Ascending aorta (tissue), 2 donors: ENCODE data around the gene GNA12. TPM values are rescaled to one million over a fixed set of nuclear protein-coding genes. Genes with fewer than 3 reads are reported as not detected.

ENCODE experiments used
- DNase-seq, 2 donors: peaks; one replicate each; pipeline ENCODE4 v3.0.0-alpha.2; 2019; ENCODE audit warnings: low spot score in 2 of 2
- H3K27ac ChIP-seq, 2 donors: fragments of 200-600 bp; sonication (generic); one replicate each; pipeline ENCODE4 v1.5.1; 2016 to 2017; ENCODE audit warnings: mild to moderate bottlenecking in 1 of 2
- H3K27me3 ChIP-seq: fragments of 200-600 bp; sonication (generic); one replicate; pipeline ENCODE4 v1.5.1; 2017
- H3K36me3 ChIP-seq, 2 donors: fragments of 200-600 bp; sonication (generic); one replicate each; pipeline ENCODE4 v1.5.1; 2016
- H3K4me1 ChIP-seq, 2 donors: fragments of 200-600 bp; sonication (generic); one replicate each; pipeline ENCODE4 v1.5.1; 2016 to 2017; ENCODE audit warnings: mild to moderate bottlenecking in 1 of 2
- H3K4me3 ChIP-seq, 2 donors: fragments of 200-600 bp; sonication (generic); one replicate each; pipeline ENCODE4 v1.5.1; 2016 to 2017; ENCODE audit warnings: mild to moderate bottlenecking in 1 of 2
- H3K9me3 ChIP-seq, 2 donors: fragments of 200-600 bp; sonication (generic); one replicate each; pipeline ENCODE4 v1.5.1; 2016
- CTCF ChIP-seq, 3 experiments: fragments of 200-600 bp in 2 of 3; fragments of 450-650 bp in 1 of 3; sonication (generic) in 2 of 3; IDR thresholded peaks; one replicate each; pipeline ENCODE4 v1.5.1; 2016 to 2019; ENCODE audit warnings: antibody characterized with exemption in 3 of 3, mild to moderate bottlenecking in 1 of 3, moderate library complexity in 1 of 3
- intact Hi-C: fragments of 100-400 bp; cut with DNase I; formaldehyde crosslinking; loops from one replicate; pipeline ENCODE4 v1.15.1; 2023
- total RNA-seq: library from RNA; depleted of rRNA; stranded (reverse); fragments of >200 nt; gene quantifications from one replicate; pipeline ENCODE4 v1.1.0, GENCODE V29; 2016

Gene GNA12
- total RNA-seq, 1 donor from 2014 or later = 61.0 TPM

- Histone ChIP-seq H3K4me1 (no peaks in the 10 kb centered on the region), H3K27ac (no peak overlapping the region), H3K4me3 (no peak overlapping the region), H3K36me3 (peaks cover 0 to 4% of the 10 kb centered on the region in 2 donors), H3K27me3 (no peaks in the 10 kb centered on the region), H3K9me3 (peaks cover 0 to 4% of the 10 kb centered on the region in 2 donors)
- no peak for TF ChIP-seq CTCF (IDR thresholded peaks at IDR 0.05)
- intact Hi-C loops = no loop called here
- no peak for DNase-seq
Measured at GRCh38 chr7:2708547-2709310, 135.4 kb downstream of the GNA12 start.

GRCh38 chr7:2708041-2708440, 136.1 kb downstream of the GNA12 start:
- H3K4me3 ChIP-seq = no peak overlapping the region
- H3K4me1 ChIP-seq = no peaks in the 10 kb centered on the region
- H3K27me3 ChIP-seq = no peaks in the 10 kb centered on the region
- DNase-seq = no peak
- intact Hi-C loops = no loop called here
- no peak overlapping the region for H3K27ac ChIP-seq
- peaks cover 0 to 4% of the 10 kb centered on the region in 2 donors for H3K36me3 ChIP-seq
- no peak for TF ChIP-seq CTCF (IDR thresholded peaks at IDR 0.05)
- peaks cover 0 to 4% of the 10 kb centered on the region in 2 donors for H3K9me3 ChIP-seq

- DNase-seq = no peak
- intact Hi-C loops = no loop called here
- TF ChIP-seq CTCF (IDR thresholded peaks at IDR 0.05) = no peak
Measured at GRCh38 chr7:2707481-2707880, 136.6 kb downstream of the GNA12 start.

GRCh38 chr7:2706685-2707126, 137.4 kb downstream of the GNA12 start:
- H3K4me3 ChIP-seq = no peak overlapping the region
- TF ChIP-seq CTCF (IDR thresholded peaks at IDR 0.05) = no peak
- intact Hi-C loops = no loop called here
- peaks cover 0 to 4% of the 10 kb centered on the region in 2 donors for H3K9me3 ChIP-seq
- H3K27ac ChIP-seq = no peak overlapping the region
- no peaks in the 10 kb centered on the region for H3K27me3 ChIP-seq
- DNase-seq = no peak
- H3K4me1 ChIP-seq = no peaks in the 10 kb centered on the region
- peaks cover 0 to 4% of the 10 kb centered on the region in 2 donors for H3K36me3 ChIP-seq

More at GRCh38 chr7:2707481-2707880, 136.6 kb downstream of the GNA12 start:
- Histone ChIP-seq H3K27me3 (no peaks in the 10 kb centered on the region), H3K27ac (no peak overlapping the region), H3K9me3 (peaks cover 0 to 4% of the 10 kb centered on the region in 2 donors), H3K4me3 (no peak overlapping the region), H3K4me1 (no peaks in the 10 kb centered on the region), H3K36me3 (peaks cover 0 to 4% of the 10 kb centered on the region in 2 donors)

GRCh38 chr7:2705371-2706096, 138.6 kb downstream of the GNA12 start:
- intact Hi-C loops = no loop called here
- no peak for TF ChIP-seq CTCF (IDR thresholded peaks at IDR 0.05)

More at GRCh38 chr7:2705371-2706096, 138.6 kb downstream of the GNA12 start:
- Histone ChIP-seq H3K27me3 (no peaks in the 10 kb centered on the region), H3K9me3 (peaks cover 0 to 4% of the 10 kb centered on the region in 2 donors), H3K36me3 (no peaks in the 10 kb centered on the region), H3K27ac (no peak overlapping the region), H3K4me3 (no peak overlapping the region), H3K4me1 (peaks cover 0 to 3% of the 10 kb centered on the region in 2 donors)
- no peak for DNase-seq
